Omental fat pad (tissue), 4 donors: ENCODE results near the gene ZNF764. TPM values are rescaled to one million over a fixed set of nuclear protein-coding genes. Genes with fewer than 3 reads are reported as not detected.

Experiments used
- ATAC-seq: fragments of 150-250 bp; one replicate; pipeline ENCODE4 v1.9.1; 2016; ENCODE audit warnings: mild to moderate bottlenecking, moderate library complexity; ENCODE audit not compliant: low FRiP score
- DNase-seq: peaks from one replicate; pipeline ENCODE4 v3.0.0-alpha.2; 2019; ENCODE audit warnings: low spot score
- total RNA-seq, 4 donors: library from RNA; depleted of rRNA; stranded (reverse); fragments of >200 nt; gene quantifications; one replicate each; pipeline ENCODE4 v1.1.0, GENCODE V29; 2016
- TF ChIP-seq, protein P1 (sequence below), 3 donors: fragments of 450-650 bp; IDR thresholded peaks; one replicate each; pipeline ENCODE4 v1.5.1; 2016 to 2017; ENCODE audit warnings: antibody characterized with exemption in 3 of 3, mild to moderate bottlenecking in 3 of 3, moderate library complexity in 2 of 3

The ZNF764 gene
- 10 to 100 TPM in 2 of 4 donors, 1 to 10 TPM in 2; 4.5 to 15.9 (median 10.1) TPM for total RNA-seq

DNA sequence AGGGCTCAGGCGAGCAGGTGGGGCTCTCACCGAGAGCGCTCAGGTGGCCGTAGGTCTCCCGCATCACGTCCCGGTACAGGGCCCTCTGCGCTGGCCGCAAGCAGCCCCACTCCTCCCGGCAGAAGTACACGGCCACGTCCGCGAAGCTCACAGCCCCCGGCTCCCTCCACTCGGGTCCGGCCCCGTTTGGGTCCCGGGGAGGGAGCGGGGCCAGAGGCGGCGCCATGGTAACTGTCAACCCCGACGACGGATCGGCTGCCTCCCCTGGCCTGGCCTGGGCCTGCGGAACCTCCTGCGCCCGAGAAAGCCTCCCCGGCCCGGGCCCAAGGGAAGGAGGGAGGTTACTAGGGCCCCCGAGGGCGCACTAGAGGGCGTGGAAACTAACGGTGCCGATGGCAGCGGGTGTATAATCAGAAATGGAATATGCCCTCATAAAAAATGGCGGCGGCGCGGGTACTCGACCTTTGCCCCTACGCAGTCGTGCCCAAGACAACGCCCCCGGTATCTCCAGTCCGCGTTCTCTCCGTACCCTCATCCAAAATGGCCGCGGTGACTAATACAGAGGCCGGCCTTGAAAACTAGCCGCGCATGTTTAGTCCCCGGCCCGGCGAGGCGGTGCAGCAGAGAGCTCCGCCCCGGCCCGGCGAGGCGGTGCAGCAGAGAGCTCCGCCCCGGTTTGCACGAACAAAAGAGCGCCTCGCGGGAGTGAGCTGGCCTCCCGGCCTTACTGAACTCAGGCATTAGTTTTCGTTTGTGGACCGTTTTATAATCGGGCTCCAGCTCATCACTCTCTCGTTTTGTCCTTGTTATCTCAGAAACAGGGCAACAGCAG, at the start of gene ZNF764:
Gene ZNF764, minus strand, starts transcription at position 418 of the 832 bp plus-strand sequence. Its CDS starts 192 bp downstream, at position 226.
- ATAC-seq, result peak; percentile 99
- TF ChIP-seq, protein P1, sequence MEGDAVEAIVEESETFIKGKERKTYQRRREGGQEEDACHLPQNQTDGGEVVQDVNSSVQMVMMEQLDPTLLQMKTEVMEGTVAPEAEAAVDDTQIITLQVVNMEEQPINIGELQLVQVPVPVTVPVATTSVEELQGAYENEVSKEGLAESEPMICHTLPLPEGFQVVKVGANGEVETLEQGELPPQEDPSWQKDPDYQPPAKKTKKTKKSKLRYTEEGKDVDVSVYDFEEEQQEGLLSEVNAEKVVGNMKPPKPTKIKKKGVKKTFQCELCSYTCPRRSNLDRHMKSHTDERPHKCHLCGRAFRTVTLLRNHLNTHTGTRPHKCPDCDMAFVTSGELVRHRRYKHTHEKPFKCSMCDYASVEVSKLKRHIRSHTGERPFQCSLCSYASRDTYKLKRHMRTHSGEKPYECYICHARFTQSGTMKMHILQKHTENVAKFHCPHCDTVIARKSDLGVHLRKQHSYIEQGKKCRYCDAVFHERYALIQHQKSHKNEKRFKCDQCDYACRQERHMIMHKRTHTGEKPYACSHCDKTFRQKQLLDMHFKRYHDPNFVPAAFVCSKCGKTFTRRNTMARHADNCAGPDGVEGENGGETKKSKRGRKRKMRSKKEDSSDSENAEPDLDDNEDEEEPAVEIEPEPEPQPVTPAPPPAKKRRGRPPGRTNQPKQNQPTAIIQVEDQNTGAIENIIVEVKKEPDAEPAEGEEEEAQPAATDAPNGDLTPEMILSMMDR (IDR thresholded peaks at IDR 0.05), result no peak
- DNase-seq, result peak; percentile 92

- DNase-seq, result no peak
- ATAC-seq, result no peak
- TF ChIP-seq, protein P1 (IDR thresholded peaks at IDR 0.05), result no peak
Measured at GRCh38 chr16:30606004-30606403, 47.8 kb upstream of the ZNF764 start.

- no peak for DNase-seq
- ATAC-seq, result no peak
Measured at GRCh38 chr16:30605158-30605557, 47.0 kb upstream of the ZNF764 start.

DNA sequence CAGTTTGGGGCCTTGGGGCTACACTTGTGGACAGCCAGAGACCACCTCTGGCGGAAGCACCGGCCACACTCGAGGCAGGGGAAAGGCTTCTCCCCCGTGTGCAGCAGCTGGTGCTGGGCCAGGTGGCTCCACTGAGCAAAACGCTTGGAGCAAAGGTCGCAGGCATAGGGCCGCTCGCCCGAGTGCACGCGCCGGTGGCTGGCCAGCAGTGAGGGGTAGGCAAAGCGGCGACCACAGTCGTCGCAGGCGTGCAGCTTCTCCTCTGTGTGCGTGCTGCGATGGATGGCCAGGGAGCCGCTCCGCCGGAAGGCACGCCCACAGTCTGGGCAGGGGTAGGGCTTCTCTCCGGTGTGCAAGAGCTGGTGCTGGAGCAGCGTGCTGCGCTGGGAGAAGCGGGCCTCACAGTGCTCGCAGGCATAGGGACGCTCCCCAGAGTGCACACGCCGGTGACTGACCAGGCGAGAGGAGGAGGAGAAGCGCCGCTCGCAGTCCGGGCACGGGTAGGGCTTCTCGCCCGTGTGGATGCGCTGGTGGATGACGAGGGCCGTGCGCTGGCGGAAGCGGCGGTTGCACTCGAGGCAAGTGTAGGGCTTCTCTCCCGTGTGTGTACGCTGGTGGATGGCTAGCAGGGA, 46.3 kb upstream of the ZNF764 start:
- ATAC-seq (no peak), DNase-seq (no peak)
- TF ChIP-seq, protein P1 (IDR thresholded peaks at IDR 0.05), result no peak

More at GRCh38 chr16:30605158-30605557, 47.0 kb upstream of the ZNF764 start:
- TF ChIP-seq, protein P1 (IDR thresholded peaks at IDR 0.05), result no peak

DNA sequence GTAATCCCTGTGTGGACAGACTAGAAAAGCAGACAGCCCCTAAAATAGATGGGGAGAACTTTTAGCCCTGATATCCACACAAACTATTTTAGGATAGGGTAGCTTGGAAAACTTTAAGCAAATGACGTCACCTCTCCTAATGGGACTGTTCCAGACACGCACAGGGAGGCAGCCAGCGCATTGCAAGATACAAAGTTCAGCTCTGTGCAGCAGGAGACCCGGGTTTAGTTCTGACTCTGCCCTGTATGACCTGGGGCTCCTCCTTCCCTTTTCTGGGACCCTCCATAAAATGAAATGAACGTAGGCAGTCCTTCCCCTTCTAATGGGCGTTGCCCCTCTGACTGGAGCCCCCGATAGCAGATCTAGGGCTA, 45.8 kb upstream of the ZNF764 start:
- DNase-seq (no peak), ATAC-seq (no peak)
- TF ChIP-seq, protein P1 (IDR thresholded peaks at IDR 0.05), result no peak

DNA sequence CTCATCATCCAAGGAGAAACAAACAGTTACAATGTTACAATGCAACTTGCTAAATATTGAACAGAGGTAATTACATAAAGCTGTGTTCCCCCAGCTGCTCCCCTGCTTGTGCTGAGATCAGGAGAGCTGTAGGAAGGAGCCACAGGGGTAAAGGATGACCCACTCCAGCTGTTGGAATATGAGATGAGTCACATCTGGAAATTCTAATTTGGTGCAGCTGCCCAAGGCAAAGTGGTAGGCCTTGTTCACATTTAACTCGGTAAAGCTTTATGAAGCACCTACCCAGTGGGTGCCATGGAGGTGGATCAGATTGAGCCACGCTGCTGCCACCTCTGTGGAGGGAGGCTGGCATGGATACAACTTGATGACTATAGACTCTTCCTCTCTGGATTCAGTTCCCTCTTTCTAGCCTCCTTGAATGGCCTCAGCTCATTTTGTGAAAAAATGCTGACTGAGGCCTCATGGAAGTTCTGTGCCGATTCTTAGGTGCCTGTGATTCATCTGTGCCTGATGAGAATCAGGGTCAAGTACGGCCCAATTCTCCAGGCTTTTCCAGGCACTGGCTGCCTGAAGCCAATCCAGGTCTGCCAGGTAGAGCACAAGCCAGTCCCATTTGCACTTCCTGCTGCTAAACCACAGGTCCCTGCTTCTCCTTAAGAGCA, 44.6 kb upstream of the ZNF764 start:
- no peak for ATAC-seq
- TF ChIP-seq, protein P1 (IDR thresholded peaks at IDR 0.05), result no peak
- no peak for DNase-seq
